GM18909 (cell line): Measurements from ENCODE around the gene SCARB1.

Experiments
- ATAC-seq: cut with Tn5 transposase; IDR thresholded peaks from one replicate; pipeline ENCODE4 v1.9.1; 2021; ENCODE audit warnings: mild to moderate bottlenecking; ENCODE audit not compliant: unreplicated experiment, poor library complexity

The SCARB1 gene

DNA sequence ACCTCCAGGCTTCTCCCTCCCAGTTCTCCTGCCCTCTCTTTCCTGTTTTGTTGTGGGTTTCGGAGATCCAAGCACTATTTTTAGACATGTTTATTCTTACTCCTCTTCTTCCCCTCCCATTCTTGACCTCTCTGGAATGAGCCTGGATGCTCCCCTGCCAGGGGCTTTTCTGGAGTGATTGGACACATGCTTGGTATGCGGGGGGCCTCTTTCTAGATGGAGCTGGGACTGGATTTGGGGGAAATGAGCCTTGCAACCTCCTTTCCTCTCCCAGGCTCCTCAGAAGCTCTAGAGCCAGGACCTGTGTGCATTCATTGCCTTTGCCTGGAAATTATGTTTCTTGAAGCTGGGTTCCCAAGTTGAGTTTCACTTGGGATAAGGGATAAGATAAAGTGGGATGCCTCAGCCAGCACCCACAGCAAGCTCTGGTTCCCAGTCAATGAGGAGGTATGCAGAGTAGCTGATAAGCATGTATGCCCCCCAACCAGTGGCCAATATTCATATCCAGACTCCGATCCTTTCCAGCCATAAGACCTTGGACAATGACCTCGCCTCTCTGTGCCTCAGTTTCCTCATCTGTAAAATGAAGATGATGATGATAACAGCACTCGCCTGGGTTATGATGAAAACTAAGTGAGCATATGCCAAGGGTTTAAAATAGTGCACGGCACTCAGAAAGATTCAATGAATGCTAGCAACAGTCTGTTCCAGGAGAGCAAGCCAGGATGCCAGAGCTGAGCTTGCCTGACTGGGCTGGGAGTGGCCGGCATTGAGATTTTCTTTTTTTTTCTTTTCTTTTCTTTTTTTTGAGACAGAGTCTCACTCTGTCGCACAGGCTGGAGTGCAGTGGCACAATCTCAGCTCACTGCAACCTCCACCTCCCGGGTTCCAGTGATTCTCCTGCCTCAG, 97.8 kb downstream of the SCARB1 start:
- no peak for ATAC-seq

DNA sequence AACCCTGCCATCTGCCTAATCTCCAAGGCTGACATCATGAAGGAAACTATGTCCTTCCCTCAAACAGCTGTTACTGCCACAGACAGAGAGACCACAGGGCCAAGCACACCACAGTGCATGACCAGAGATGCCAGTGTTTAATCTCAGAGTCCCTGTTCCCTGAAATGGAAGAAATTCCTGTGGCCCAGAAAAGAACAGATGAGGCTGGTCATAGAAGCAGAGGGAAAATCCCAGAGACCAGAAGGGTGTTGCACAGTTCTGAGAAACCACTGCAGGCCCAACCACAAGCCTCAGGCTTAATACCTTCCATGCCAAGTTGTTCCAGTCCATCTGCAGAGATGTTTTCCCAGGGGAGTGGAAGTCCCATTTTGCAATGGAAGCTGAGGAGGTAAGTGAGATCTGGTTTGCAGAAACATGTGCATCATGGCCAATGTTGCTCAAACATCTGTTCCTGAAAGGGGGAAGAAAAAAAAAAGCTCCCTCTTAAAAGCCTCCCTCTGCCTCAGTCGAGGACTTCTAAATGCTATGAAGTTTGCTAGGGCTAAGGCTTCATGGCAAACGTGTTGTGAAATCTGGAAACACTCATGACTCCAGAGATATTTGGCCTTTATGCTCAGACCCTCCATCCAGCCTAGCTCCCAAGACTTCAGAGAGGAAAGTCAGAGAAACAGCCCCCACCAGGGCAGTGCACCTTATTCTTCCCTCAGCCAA, 98.6 kb downstream of the SCARB1 start:
- no peak for ATAC-seq

DNA sequence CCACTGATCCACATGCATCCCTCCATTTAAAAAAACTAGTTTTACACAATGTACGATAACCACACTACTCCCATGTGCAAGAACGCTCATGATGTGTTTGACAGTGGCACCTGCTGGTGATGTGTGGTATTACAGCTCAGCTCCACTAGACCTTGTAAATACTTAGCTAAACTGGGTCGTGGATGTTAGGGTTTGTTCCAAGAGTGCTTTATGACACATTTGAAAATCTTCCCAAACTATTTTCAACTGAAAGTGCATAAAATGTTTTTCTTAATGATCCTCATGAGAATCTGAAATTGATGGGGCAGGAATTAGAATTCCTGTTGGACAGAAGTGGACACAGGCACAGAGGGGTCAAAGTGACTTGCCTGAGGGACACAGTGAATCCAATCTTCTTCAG, 99.2 kb downstream of the SCARB1 start:
- no peak for ATAC-seq

GRCh38 chr12:124763594-124763979, 100.1 kb downstream of the SCARB1 start:
- no peak for ATAC-seq

DNA sequence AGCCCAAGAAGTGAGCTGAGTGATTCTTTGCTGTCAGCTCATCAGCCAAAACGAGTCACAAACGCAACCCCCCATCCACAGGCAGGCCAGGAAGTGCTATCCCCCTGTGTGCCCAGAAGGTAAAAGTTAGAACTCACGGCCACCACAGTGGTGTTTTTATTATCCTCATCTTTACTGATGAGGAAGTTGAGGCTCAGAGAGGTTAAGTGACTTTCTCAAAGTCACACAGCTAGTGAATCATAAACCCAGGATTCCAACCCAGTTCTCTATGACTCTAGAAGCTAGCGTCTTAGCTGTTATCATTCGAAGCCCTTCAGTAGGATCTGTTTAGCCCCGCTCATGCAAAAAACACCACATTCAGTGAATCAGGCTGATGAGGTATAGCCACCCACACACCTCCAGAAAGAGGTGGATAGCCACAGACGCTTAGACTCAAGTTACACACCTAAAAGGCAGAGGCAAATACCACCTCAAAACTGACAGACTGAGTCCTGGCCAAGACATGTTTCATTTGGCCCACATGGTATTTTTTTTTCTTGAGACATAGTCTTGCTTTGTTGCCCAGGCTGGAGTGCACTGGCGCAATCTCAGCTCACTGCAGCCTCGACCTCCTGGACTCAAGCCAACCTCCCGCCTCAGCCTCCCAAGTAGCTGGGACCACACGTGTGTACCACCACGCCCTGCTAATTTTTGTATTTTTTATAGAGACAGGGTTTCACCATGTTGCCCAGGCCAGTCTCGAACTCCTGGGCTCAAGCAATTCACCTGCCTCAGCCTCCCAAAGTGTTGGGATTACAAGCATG, 100.7 kb downstream of the SCARB1 start:
- ATAC-seq: no peak

GRCh38 chr12:124762384-124762783, 101.3 kb downstream of the SCARB1 start:
- no peak for ATAC-seq

- no peak for ATAC-seq
Measured at GRCh38 chr12:124761871-124762270, 101.8 kb downstream of the SCARB1 start.

DNA sequence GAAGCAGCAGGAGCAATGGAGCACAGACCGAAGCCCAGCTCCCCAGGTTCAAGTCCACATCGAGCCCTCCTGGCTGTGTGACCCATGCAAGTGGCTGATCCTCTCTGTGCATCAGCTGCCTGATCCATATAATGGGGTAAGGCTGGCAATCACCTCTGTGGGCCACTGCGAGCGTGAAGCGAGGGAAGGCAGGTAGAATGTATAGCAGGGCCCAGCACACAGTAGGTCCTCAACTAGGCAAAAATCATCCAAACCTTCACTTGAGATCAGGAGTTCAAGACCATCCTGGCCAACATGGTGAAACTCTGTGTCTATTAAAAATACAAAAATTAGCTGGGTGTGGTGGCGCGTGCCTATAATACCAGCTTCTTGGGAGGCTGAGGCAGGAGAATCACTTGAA, 102.6 kb downstream of the SCARB1 start:
- ATAC-seq: no peak

DNA sequence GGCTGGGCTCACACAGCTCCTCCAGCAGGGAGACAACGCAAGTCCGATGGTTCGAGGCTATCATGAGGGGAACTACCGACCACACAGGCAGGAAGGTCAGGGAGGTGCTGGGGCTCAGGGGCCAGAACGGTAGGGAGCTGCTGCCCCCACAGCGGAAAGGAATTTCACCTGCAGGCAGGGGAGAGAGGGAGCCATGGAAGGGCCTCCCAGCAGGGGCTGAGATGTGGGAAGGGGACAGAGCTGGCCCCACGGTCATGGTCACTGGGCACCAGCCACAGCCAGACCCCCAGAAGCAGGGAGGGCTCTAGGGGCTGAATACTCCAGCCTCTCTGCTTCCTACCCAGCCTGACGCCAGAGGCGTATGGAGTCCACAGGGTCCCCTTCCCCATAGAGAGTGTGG, 103.1 kb downstream of the SCARB1 start:
- ATAC-seq: no peak

DNA sequence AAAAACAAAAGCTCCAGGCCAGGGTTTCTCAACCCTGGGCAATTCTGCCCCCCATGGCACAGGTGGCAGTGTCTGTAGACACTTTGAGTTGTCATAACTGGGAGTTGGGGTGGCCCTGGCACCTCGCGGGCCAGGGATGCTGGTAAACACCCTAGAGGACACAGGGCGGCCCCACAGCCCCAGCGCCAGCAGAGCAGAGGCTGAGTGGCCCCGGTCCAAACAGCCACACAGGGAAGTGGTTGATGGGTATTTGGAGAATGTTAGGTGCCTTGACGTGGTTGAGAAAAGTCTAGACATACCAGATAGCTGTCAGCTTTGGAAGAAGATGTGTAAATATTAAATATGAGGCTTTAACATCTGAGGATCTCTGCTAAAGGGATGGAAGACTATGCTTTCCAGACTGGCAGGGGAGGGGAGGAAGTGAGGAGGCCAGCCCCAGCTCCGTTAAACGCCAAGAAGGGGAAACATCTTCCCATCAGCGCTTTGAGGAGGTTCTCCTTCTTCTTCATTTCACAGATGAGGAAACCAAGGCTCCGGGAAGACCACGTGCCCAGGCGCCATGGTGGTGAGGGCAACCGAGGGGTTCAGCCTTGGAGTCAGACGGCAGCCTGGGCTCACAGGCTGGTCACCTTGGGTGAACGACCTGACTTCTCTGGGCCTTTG, 103.7 kb downstream of the SCARB1 start:
- no peak for ATAC-seq

DNA sequence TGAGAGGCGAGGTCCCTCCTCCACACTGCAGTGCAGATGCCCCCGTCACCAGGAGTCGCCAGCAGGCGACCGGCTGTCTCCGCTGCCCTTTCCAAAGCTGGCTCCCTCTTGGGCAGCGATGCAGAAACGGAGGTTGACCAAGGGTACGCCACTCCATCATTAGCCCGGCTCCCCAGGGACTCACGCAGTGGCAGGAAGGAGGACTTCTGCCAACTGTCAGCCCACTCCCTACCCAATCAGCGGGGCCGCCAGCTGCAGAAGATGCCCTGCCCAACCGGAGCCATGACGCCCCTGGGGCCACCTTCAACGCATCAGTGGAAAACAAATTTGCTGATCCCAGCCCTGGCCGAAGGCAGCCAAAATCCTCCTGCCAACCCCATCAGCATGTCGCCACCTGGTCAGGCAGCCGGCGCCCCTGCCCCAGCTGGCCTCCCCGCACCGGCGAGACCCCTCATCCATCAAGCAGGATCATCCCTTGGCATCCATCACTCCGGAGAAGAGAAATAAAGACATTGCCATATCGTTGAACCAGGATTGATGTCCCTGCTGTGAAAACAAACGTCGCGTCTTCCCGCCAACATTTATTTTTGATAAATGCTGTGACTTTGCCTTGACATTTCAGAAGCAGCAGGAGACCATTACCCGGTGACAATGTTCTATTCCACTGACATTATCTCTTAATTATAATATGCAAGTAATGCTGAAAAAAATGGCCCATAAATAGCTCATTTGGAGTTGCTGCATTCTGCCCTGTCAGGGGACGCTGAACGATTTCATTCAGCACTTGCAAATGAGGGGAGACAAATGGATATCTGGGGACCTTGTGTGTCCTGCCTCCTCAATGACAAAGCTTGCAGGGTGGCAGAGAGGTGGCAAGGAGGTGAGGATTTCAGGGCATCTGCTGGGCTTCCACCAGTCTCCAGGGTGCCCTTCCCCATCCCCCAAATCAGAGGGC, 105.1 kb downstream of the SCARB1 start:
- ATAC-seq: no peak

DNA sequence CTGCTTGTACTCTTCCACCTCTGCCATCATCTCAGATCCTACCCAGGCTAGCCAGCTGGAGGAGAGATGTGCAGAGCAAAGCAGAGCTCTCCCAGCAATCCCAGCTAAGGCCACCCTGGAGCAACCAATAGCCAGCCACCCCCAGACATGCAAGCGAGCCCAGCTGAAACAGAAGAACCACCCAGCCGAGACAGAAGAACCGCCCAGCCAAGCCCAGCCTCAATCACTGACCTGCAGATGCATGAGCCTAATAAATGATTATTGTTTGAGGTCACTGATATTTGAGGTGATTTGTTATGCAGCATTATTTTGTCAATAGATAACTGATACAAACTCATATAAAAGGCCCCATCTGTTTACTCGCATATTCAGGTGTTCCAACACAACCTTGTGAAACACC, 106.3 kb downstream of the SCARB1 start:
- ATAC-seq: no peak

GRCh38 chr12:124756760-124757159, 106.9 kb downstream of the SCARB1 start:
- ATAC-seq: no peak

DNA sequence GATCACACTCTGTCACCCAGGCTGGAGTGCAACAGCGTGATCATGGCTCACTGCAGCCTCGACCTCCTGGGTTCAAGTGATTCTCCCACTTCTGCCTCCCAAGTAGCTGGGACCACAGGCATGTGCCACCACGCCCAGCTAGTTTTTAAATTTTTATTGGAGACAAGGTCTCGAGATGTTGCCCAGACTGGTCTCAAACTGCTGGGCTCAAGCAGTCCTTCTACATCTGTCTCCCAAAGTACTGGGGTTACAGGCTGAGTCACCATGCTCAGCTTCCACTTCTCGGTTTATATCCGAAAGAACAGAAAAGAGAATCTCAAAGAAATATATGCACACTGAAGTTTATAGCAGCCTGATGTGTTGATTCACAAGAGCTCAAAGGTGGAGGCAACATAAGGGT, 107.5 kb downstream of the SCARB1 start:
- no peak for ATAC-seq

DNA sequence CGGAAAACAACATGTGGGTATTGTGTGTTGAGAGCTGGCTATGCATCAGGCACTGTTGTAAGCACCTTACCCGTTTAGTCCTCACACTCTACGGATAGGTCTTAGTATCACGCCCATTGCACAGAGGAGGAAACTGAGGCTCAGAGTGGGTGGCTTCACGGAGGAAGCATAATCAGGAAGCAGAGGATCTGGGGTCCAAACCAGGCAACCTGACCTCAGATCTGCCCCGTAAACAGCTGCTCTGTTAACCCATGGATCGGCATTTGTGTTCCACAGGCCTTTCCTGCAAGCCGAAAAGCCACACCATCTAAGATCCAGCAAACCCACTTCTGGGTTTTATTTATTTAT, 107.9 kb downstream of the SCARB1 start:
- no peak for ATAC-seq

DNA sequence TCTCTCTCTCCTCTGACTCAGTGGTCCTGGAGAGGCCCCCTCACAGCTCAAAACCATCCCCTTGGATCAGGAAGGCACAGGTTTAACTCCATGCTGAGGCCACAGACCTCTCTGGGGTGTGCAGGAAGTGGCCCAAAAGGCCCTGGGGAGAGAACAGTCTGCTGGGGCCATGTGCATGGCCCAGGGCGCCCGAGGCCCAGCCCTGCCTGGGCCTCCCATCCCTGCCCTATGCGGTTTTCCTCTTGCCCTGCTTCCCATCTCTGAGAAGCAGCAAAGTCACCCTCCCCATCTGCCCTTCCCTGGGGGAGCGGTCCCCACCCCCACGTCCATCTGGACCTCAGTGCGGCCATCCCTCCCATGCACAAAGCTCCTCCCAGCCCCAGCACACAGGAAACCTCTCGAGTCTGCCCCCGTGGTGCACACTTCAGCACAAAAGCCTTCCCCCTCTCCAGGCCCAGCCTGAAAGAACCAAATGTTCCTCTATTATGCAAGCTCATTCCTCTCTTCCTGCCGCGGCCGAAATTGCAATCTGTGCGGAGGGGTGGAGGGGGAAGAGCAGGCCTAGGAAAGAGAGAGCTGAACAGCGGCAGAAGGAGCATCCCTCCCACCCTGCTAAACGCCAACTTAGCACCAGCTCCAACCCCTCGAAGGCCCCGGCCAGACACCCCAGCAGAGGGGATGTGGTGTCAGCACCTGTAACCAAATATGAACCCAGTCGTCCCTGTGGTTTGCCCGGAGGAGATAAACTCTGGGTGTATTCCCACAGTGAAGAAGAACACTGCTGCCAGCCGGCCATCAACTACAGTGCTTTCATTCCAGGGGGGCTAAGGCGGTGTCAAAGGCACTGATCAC, 108.5 kb downstream of the SCARB1 start:
- ATAC-seq: peak; percentile 51

GRCh38 chr12:124754491-124754890, 109.2 kb downstream of the SCARB1 start:
- no peak for ATAC-seq

GRCh38 chr12:124753993-124754392, 109.7 kb downstream of the SCARB1 start:
- ATAC-seq: no peak

DNA sequence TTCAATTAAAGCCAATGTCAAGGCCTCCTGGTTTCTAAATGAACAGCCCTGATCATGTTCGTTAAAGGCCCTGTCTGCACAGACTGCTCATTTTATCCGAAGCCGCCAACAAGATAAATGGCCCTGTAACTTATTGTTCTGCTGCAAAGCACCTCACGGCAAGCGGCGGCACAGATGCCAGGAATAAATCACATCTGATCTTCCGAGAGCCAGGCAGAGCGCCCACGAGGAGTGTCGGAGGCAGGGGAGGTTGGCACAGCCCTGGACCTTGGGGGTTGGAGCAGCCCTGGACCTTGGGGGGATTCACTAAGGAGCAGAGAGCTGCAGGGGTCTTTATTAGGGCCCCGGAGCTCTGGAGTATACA, 110.5 kb downstream of the SCARB1 start:
- no peak for ATAC-seq
